ENCODE data around the gene CELF1. TPM values are rescaled to one million over a fixed set of nuclear protein-coding genes. Genes with fewer than 3 reads are reported as not detected.
A peak's percentile ranks its signal among the peaks of the same experiment; 100 is the strongest.

CELF1 gene
- total and polyA plus RNA-seq, 2 of the 4 experiments (the other 2 are of a cell fraction), result 63.3 to 135 TPM

DNA sequence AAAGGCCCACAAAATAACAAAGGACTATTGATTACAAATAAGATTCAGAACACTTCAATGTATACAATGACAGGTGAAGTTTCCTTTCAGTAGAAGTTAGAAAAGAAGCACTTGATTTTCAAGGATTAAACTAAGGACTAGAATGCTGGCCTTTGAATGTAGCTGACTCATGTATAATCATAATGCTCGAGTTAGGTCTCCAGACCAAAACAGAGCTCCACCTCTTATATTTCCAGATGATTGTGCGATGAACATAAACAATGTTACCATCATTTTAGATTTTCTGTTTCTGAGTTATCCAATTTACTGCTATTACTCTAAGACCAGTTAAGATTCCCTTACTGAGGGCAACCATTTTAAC is 63.6 kb downstream of the CELF1 start:
- Histone ChIP-seq H3K9me3 (ENCODE audit: control insufficient read depth, insufficient read depth, low read length) (no peaks in the 10 kb centered on the region), H3K9me1 (ENCODE audit: insufficient read depth, low read length) (peaks cover 11% of the 10 kb centered on the region), H3K18ac (ENCODE audit: low read depth, low read length) (no peak overlapping the region), H2BK15ac (ENCODE audit: low read depth, low read length) (no peak overlapping the region), H3K36me3 (ENCODE audit: control insufficient read depth, insufficient read depth, low read length) (peaks cover 16% of the 10 kb centered on the region), H2AK9ac (replicated peaks; ENCODE audit: low read depth, low read length, poor library complexity) (no peak overlapping the region), H3K23ac (ENCODE audit: low read depth, low read length) (no peak overlapping the region), H2AK5ac (ENCODE audit: low read depth, low read length) (no peak overlapping the region), H3K4me3 (ENCODE audit: insufficient read depth, low read depth, low read length) (no peak overlapping the region), H3K79me1 (ENCODE audit: low read depth in 1 of 2, low read length in 2 of 2) (peaks cover 34 to 55% of the 10 kb centered on the region in 2 experiments), H3K14ac (replicated peaks; ENCODE audit: low read depth, low read length) (no peak overlapping the region), H3K4me2 (ENCODE audit: low read depth, low read length) (peak overlapping the region; percentile 8; the same call in 1 of the 2 replicates), H3K9ac (ENCODE audit: low read depth, low read length) (no peak overlapping the region), H4K91ac (ENCODE audit: insufficient read depth, low read depth, low read length) (no peak overlapping the region), H3K27me3 (ENCODE audit: control insufficient read depth, insufficient read depth, low read length) (no peaks in the 10 kb centered on the region), H2AFZ (replicated peaks; ENCODE audit: low read length, poor library complexity) (no peak overlapping the region), H4K5ac (ENCODE audit: low read depth, low read length) (no peak overlapping the region), H4K8ac (ENCODE audit: low read depth in 2 of 2, low read length in 2 of 2) (no peak overlapping the region), H2BK5ac (ENCODE audit: low read depth, low read length, poor library complexity, severe bottlenecking) (peak overlapping the region; percentile 38), H3K4ac (ENCODE audit: low read depth, low read length) (no peak overlapping the region), H3K27ac (ENCODE audit: insufficient read depth, low read length) (no peak overlapping the region), H3K4me1 (ENCODE audit: control insufficient read depth, insufficient read depth, low read length) (peaks cover 2% of the 10 kb centered on the region; the same call in 1 of the 2 replicates), H3K56ac (ENCODE audit: extremely low read depth, insufficient read depth, low read length) (no peak overlapping the region), H4K20me1 (ENCODE audit: insufficient read depth, low read length) (peaks cover 14% of the 10 kb centered on the region; the same call in 1 of the 2 replicates), H2BK120ac (ENCODE audit: low read depth, low read length) (no peak overlapping the region), H2BK20ac (ENCODE audit: low read depth, low read length) (no peak overlapping the region)
- WGBS, 2 experiments (ENCODE audit: extremely low coverage in 2 of 2, insufficient read length in 1 of 2), result no CpG with 5 or more reads among the region's 2 CpGs
- in situ Hi-C loops (cut with MboI; ENCODE audit: low sequenced_read_pairs), result loop anchor here (10.0 kb wide), 1 partner anchor 125 kb away; no protein-coding TSS in a partner anchor
- peak; percentile 92 for ATAC-seq (ENCODE audit: low read depth)
- dilution Hi-C loops (cut with HindIII; ENCODE audit: low sequenced_read_pairs, unreplicated experiment), result no loop called here
- TF ChIP-seq NFE2L2 (IDR thresholded peaks at IDR 0.05; ENCODE audit: low read depth, low read length) (peak; percentile 56; the same call in 1 of the 2 replicates), CHD1 (IDR thresholded peaks at IDR 0.05; ENCODE audit: low read depth, low read length) (no peak), SMC3 (IDR thresholded peaks at IDR 0.05; ENCODE audit: low read depth, low read length) (0 out of 2 replicates have a peak, but pooled peaks have one; percentile 19), MXI1 (IDR thresholded peaks at IDR 0.05; ENCODE audit: borderline replicate concordance, low read depth, low read length) (no peak), MAFK (IDR thresholded peaks at IDR 0.05; ENCODE audit: low read depth, low read length) (peak; percentile 86)
- TF ChIP-seq, protein P1, sequence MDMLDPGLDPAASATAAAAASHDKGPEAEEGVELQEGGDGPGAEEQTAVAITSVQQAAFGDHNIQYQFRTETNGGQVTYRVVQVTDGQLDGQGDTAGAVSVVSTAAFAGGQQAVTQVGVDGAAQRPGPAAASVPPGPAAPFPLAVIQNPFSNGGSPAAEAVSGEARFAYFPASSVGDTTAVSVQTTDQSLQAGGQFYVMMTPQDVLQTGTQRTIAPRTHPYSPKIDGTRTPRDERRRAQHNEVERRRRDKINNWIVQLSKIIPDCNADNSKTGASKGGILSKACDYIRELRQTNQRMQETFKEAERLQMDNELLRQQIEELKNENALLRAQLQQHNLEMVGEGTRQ (IDR thresholded peaks at IDR 0.05; ENCODE audit: low read depth, low read length), result no peak
- intact Hi-C loops (cut with micrococcal nuclease), result loop anchor here (10.0 kb wide), 1 partner anchor 45 kb away; no protein-coding TSS in a partner anchor
- BruUV-seq (replicated peaks), result no TSS peak
- ChIA-PET POLR2A (ENCODE audit: unreplicated experiment) (no interaction called here), CTCF (no interaction called here)
- peak; percentile 82 for DNase-seq

Data from IMR-90 (cell line).